ENCODE results near the gene CAT. TPM values are rescaled to one million over a fixed set of nuclear protein-coding genes. Genes with fewer than 3 reads are reported as not detected.

Gene CAT
- total RNA-seq, 2 experiments from 2014 or later: 29.6 to 31.4 TPM

DNA sequence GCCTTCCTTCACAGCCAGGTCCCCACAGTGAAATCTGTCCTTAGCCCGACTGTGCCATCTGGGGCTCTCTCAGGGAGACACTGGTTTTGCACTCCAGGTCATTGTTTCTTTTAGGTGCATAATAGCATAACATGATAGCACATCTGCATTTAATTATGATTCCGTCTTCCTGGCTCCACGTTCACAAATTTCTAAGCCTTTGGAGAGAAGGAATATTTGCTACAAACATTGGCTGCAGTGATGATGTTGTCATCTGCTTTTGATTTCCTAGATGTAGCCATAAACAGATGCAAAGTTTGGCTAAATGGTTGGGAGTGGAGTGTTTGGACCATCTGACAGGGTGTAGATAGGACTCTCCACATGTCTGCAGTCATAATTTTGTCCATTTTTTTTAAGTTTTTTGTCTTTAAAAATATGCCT, 12.0 kb upstream of the CAT start:
- no peak for DNase-seq
- Mint-ChIP-seq H3K4me3 (no peak overlapping the region), H3K4me1 (ENCODE audit: low read depth) (no peaks in the 10 kb centered on the region), H3K27ac (no peak overlapping the region), H3K36me3 (no peaks in the 10 kb centered on the region), H3K27me3 (peaks cover 9% of the 10 kb centered on the region), H3K9me3 (no peaks in the 10 kb centered on the region)
- ChIA-PET CTCF (no interaction called here), POLR2A (no interaction called here)
- intact Hi-C loops (cut with micrococcal nuclease): no loop called here

GRCh38 chr11:34427186-34427805, 11.4 kb upstream of the CAT start:
- Mint-ChIP-seq H3K4me3 (no peak overlapping the region), H3K27me3 (peaks cover 6% of the 10 kb centered on the region), H3K36me3 (no peaks in the 10 kb centered on the region), H3K4me1 (ENCODE audit: low read depth) (no peaks in the 10 kb centered on the region), H3K9me3 (no peaks in the 10 kb centered on the region), H3K27ac (no peak overlapping the region)
- CTCF ChIA-PET: no interaction called here
- POLR2A ChIA-PET: interaction anchor here (0.6 kb wide), 1 partner anchor 12 kb away, joined by 5 read pairs; no protein-coding TSS in a partner anchor
- DNase-seq: no peak
- intact Hi-C loops (cut with micrococcal nuclease): no loop called here

GRCh38 chr11:34431979-34432378, 6.8 kb upstream of the CAT start:
- H3K27me3 Mint-ChIP-seq: no peaks in the 10 kb centered on the region
- H3K36me3 Mint-ChIP-seq: no peaks in the 10 kb centered on the region
- DNase-seq: no peak
- CTCF ChIA-PET: no interaction called here
- H3K4me1 Mint-ChIP-seq (ENCODE audit: low read depth): no peaks in the 10 kb centered on the region
- no peak overlapping the region for H3K27ac Mint-ChIP-seq
- H3K4me3 Mint-ChIP-seq: no peak overlapping the region
- POLR2A ChIA-PET: no interaction called here
- intact Hi-C loops (cut with micrococcal nuclease): no loop called here
- no peaks in the 10 kb centered on the region for H3K9me3 Mint-ChIP-seq

GRCh38 chr11:34432822-34433221, 5.9 kb upstream of the CAT start:
- no peaks in the 10 kb centered on the region for H3K27me3 Mint-ChIP-seq
- DNase-seq: no peak
- intact Hi-C loops (cut with micrococcal nuclease): no loop called here
- no peaks in the 10 kb centered on the region for H3K36me3 Mint-ChIP-seq
- no peak overlapping the region for H3K4me3 Mint-ChIP-seq
- ChIA-PET POLR2A (no interaction called here), CTCF (no interaction called here)
- H3K4me1 Mint-ChIP-seq (ENCODE audit: low read depth): no peaks in the 10 kb centered on the region
- H3K9me3 Mint-ChIP-seq: no peaks in the 10 kb centered on the region
- H3K27ac Mint-ChIP-seq: no peak overlapping the region

DNA sequence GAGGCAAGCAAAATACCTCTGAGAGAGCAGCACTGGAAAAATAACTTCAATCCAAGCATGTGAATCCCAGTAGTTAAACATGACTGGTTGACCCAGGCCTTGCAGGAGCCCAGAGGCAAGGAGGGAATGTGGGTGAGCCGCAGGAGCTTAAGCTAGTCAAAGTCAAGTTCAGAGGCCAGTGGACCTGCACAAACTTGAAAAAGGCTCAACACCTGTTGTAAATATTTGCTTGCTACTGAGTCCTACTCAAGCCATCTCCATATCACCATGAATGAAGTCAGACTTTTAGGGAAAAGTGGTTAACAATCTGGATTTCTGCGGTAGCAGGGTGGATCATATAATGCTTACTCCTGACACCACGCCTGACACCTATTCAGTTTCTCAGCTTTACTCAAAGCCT, 4.8 kb upstream of the CAT start:
- Mint-ChIP-seq H3K27me3 (no peaks in the 10 kb centered on the region), H3K4me1 (ENCODE audit: low read depth) (no peaks in the 10 kb centered on the region), H3K4me3 (no peak overlapping the region), H3K36me3 (no peaks in the 10 kb centered on the region), H3K27ac (no peak overlapping the region), H3K9me3 (no peaks in the 10 kb centered on the region)
- POLR2A ChIA-PET: no interaction called here
- intact Hi-C loops (cut with micrococcal nuclease): no loop called here
- DNase-seq: no peak
- CTCF ChIA-PET: interaction anchor here (0.6 kb wide), 1 partner anchor 33 kb away, joined by 3 read pairs; no protein-coding TSS in a partner anchor

DNA sequence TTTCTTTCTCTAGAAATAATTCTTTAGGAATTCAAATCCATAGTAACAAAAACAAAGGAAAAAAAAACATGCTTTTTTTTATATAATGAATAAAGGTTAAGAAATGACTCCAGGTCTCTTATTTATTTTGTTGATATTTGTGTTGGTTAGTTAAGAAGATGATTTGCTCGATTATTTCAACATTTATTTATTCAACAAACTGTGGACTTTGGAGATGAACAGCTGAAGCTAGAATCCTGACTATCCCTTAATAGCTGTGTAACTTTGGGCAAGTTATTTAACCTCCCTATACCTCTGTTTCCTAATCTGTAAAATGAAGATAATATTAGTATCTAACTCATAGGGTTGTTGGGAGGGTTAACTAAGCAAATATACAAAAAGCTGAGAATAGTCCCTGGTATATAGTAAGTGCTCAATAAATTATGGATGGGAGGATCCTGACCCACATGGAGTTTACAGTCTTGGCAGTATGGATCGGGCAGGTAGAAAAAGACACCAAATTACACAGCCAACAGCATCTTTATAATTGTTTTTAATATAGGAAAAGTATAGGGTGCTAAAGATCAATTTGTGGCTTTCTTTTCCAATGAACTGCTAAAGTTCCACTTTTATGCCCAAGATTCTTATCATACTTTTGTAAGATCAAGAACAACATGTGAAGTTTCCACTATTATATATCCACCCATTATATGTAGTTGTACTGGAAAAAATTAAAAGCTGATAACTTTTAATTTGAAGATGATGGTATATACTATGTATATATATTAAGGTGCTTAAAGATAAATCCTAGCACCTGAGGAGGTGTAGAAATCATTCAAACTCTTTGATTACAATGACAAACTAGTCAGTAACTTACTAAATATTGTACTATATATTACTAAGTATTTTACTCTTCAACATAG, 1.3 kb upstream of the CAT start:
- intact Hi-C loops (cut with micrococcal nuclease): loop anchor here (1.0 to 2.0 kb wide), 4 partner anchors 31 to 385 kb away; no protein-coding TSS in a partner anchor
- ChIA-PET CTCF (interaction anchor here (0.6 to 2.3 kb wide), 6 partner anchors 31 to 706 kb away, joined by 3 to 12 read pairs (median 4); no protein-coding TSS in a partner anchor), POLR2A (interaction anchor here (3.2 kb wide), 1 partner anchor 11 kb away, joined by 10 read pairs; no protein-coding TSS in a partner anchor)
- Mint-ChIP-seq H3K27me3 (no peaks in the 10 kb centered on the region), H3K36me3 (no peaks in the 10 kb centered on the region), H3K9me3 (no peaks in the 10 kb centered on the region), H3K4me1 (ENCODE audit: low read depth) (peaks cover 17% of the 10 kb centered on the region), H3K27ac (no peak overlapping the region), H3K4me3 (no peak overlapping the region)
- DNase-seq: no peak

DNA sequence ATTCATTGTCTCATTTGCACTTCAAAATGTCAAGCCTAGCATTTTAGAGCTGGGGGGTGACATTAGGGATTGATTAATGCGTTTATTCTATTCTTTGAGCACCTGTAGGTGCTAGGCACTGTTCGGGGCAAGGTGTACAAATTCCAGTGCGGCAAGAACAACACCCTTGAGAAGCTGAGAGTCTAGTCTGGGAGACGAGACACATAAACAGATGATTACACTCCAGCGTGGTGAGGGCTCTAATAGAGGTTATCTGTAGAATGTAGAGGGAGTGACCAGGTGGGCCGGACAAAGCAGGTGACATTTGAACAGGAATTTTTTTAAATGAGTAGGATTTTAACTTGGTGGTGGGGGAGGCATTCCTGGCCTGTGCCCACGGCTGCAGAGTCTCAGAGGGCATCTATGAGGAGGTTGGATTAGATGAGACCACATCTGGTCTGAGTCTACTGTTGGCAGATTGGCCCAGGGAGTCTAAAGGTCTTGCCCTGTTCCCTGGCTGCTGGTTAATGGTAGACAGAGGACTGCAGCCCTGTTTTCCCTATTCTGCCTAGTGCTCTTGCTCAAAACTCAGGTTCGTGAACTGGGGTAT, 970 bp downstream of the CAT start:
- no peak for DNase-seq
- POLR2A ChIA-PET: interaction anchor here (0.7 to 3.2 kb wide), 3 partner anchors 9 to 335 kb away, joined by 3 to 10 read pairs (median 5); partner anchors contain the start of gene NAT10

DNA sequence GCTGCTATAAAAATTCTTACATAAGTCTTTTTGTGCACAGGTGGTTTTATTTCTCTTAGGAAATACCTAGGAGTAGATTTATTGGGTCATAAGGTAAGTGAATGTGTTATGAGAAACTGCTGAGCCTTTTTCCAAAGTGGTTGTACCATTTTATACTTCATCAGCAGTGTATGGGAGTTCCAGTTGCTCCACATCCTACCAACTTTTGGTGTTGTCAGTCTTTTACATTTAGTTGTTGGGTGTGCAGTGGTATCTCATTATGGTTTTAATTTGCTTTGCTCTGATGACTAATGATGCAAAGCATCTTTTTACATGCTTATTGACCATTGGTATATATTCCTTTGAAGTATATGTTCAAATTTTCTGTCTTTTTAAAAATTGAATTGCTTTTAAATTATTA, 3.1 kb downstream of the CAT start:
- CTCF ChIA-PET: interaction anchor here (0.9 kb wide), 1 partner anchor 26 kb away, joined by 3 read pairs; no protein-coding TSS in a partner anchor
- POLR2A ChIA-PET: no interaction called here
- H3K4me1 Mint-ChIP-seq (ENCODE audit: low read depth): peaks cover 22% of the 10 kb centered on the region
- DNase-seq: no peak
- no peaks in the 10 kb centered on the region for H3K27me3 Mint-ChIP-seq
- H3K27ac Mint-ChIP-seq: no peak overlapping the region
- H3K4me3 Mint-ChIP-seq: no peak overlapping the region
- intact Hi-C loops (cut with micrococcal nuclease): no loop called here
- no peaks in the 10 kb centered on the region for H3K36me3 Mint-ChIP-seq
- no peaks in the 10 kb centered on the region for H3K9me3 Mint-ChIP-seq

More for the DNA sequence above, 970 bp downstream of the CAT start:
- H3K27ac Mint-ChIP-seq: peak overlapping the region; percentile 92
- peaks cover 22% of the 10 kb centered on the region for H3K4me1 Mint-ChIP-seq (ENCODE audit: low read depth)
- no peaks in the 10 kb centered on the region for H3K9me3 Mint-ChIP-seq
- CTCF ChIA-PET: interaction anchor here (1.4 to 2.3 kb wide), 2 partner anchors 53 to 83 kb away, joined by 3 to 8 read pairs; no protein-coding TSS in a partner anchor
- H3K4me3 Mint-ChIP-seq: peak overlapping the region; percentile 90
- H3K36me3 Mint-ChIP-seq: no peaks in the 10 kb centered on the region
- no peaks in the 10 kb centered on the region for H3K27me3 Mint-ChIP-seq
- intact Hi-C loops (cut with micrococcal nuclease): loop anchor here (1.0 to 2.0 kb wide), 3 partner anchors 35 to 387 kb away; partner anchors contain the start of gene NAT10

- Mint-ChIP-seq H3K27me3 (no peaks in the 10 kb centered on the region), H3K4me1 (ENCODE audit: low read depth) (peaks cover 30% of the 10 kb centered on the region), H3K27ac (no peak overlapping the region), H3K36me3 (peaks cover 2% of the 10 kb centered on the region), H3K9me3 (no peaks in the 10 kb centered on the region), H3K4me3 (no peak overlapping the region)
- intact Hi-C loops (cut with micrococcal nuclease): no loop called here
- CTCF ChIA-PET: interaction anchor here (1.4 kb wide), 1 partner anchor 25 kb away, joined by 5 read pairs; no protein-coding TSS in a partner anchor
- POLR2A ChIA-PET: no interaction called here
- DNase-seq: no peak
These were observed 4.4 kb downstream of the CAT start for GRCh38 chr11:34443136-34443535.

DNA sequence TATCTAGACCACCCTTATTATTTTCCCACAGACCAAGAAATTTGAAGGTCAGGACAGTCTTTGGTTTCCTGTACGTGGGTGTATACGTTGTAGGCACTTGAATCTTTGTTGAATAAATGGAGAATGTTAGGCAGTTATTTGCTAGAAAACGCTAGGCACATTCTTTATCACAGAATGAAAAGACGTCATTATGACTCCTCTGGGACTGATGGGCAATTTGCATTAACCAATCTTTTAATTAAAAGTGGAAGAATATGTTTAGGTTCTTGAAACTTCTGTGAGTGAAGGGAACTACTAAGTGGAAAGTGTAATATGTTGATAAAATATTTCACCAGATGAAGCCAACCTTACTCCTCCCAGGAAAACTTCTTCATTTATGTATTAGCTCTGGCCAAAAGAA, 5.7 kb downstream of the CAT start:
- Mint-ChIP-seq H3K36me3 (peaks cover 2% of the 10 kb centered on the region), H3K27me3 (no peaks in the 10 kb centered on the region), H3K4me1 (ENCODE audit: low read depth) (peaks cover 37% of the 10 kb centered on the region), H3K9me3 (no peaks in the 10 kb centered on the region), H3K4me3 (no peak overlapping the region), H3K27ac (no peak overlapping the region)
- no peak for DNase-seq
- POLR2A ChIA-PET: no interaction called here
- intact Hi-C loops (cut with micrococcal nuclease): no loop called here
- CTCF ChIA-PET: interaction anchor here (0.5 kb wide), 1 partner anchor 41 kb away, joined by 3 read pairs; no protein-coding TSS in a partner anchor

DNA sequence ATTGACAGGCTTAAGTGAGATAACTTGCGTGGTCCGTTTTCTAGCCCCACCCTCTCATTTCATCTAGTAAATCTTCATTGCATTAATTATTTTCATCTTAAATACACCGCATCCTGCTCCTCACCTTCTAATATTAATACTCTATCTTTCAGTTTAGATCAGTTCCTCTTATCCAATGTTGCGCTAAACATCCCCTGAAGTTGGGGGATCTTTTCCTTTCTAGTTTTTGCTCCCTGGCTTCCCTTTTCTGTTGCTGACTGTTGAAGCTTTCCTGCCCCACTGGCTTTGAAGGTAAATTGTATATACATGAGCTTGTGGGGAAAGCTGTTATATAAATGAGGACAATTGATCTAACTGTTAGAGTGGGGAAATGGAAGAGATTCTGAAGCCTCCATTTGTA, 7.2 kb downstream of the CAT start:
- CTCF ChIA-PET: no interaction called here

GRCh38 chr11:34446386-34446785, 7.7 kb downstream of the CAT start:
- Mint-ChIP-seq H3K4me1 (ENCODE audit: low read depth) (peaks cover 25% of the 10 kb centered on the region), H3K27me3 (no peaks in the 10 kb centered on the region), H3K4me3 (no peak overlapping the region), H3K36me3 (peaks cover 7% of the 10 kb centered on the region), H3K27ac (no peak overlapping the region), H3K9me3 (no peaks in the 10 kb centered on the region)
- DNase-seq: no peak
- CTCF ChIA-PET: no interaction called here
- intact Hi-C loops (cut with micrococcal nuclease): no loop called here
- POLR2A ChIA-PET: no interaction called here

More for the DNA sequence above, 7.2 kb downstream of the CAT start:
- intact Hi-C loops (cut with micrococcal nuclease): no loop called here
- Mint-ChIP-seq H3K27ac (no peak overlapping the region), H3K4me1 (ENCODE audit: low read depth) (peaks cover 27% of the 10 kb centered on the region), H3K36me3 (peaks cover 7% of the 10 kb centered on the region), H3K4me3 (no peak overlapping the region), H3K27me3 (no peaks in the 10 kb centered on the region), H3K9me3 (no peaks in the 10 kb centered on the region)
- DNase-seq: no peak
- POLR2A ChIA-PET: no interaction called here
